Neural cell (in vitro differentiated cells): Measurements from ENCODE around the gene DGKB. TPM values are rescaled to one million over a fixed set of nuclear protein-coding genes. Genes with fewer than 3 reads are reported as not detected.

Experiments
- H2AFZ ChIP-seq: fragments of 200-600, 300-800 bp; sonication (generic), shearing (Covaris generic); 2 replicates; pipeline ENCODE4 v1.6.0; 2014; ENCODE audit warnings: low read depth, mild to moderate bottlenecking, antibody characterized with exemption, low read length, moderate library complexity
- H3F3A ChIP-seq: fragments of 200-600 bp; shearing (Covaris generic); 2 replicates; pipeline ENCODE4 v1.6.1; 2016; ENCODE audit warnings: mild to moderate bottlenecking, moderate library complexity, mixed read lengths, antibody characterized with exemption, low read length; ENCODE audit not compliant: insufficient read depth, poor library complexity, severe bottlenecking
- H3K27ac ChIP-seq: fragments of 200-600, 300-800 bp; sonication (generic), shearing (Covaris generic); 2 replicates; pipeline ENCODE4 v1.5.1; 2014; ENCODE audit warnings: mild to moderate bottlenecking, low read length, moderate library complexity
- H3K27me3 ChIP-seq: fragments of 300-800, 200-600 bp; sonication (generic), shearing (Covaris generic); 2 replicates; pipeline ENCODE4 v1.6.0; 2014; ENCODE audit warnings: mild to moderate bottlenecking, low read depth, low read length, moderate library complexity; ENCODE audit not compliant: insufficient read depth
- H3K36me3 ChIP-seq: fragments of 300-800, 200-600 bp; sonication (generic), shearing (Covaris generic); 2 replicates; pipeline ENCODE4 v1.5.1; 2014; ENCODE audit warnings: mild to moderate bottlenecking, antibody characterized with exemption, low read length, moderate library complexity; ENCODE audit not compliant: insufficient read depth
- H3K4me2 ChIP-seq: fragments of 300-800, 200-600 bp; sonication (generic), shearing (Covaris generic); 2 replicates; pipeline ENCODE4 v1.6.0; 2014; ENCODE audit warnings: mild to moderate bottlenecking, low read length
- H3K4me3 ChIP-seq: fragments of 300-800, 200-600 bp; sonication (generic), shearing (Covaris generic); 2 replicates; pipeline ENCODE4 v1.5.1; 2014; ENCODE audit warnings: mild to moderate bottlenecking, low read length, moderate library complexity
- H3K79me2 ChIP-seq: fragments of 200-600 bp; shearing (Covaris generic); replicated peaks from 2 replicates; pipeline ENCODE4 v1.6.0; 2014; ENCODE audit warnings: mild to moderate bottlenecking, low read length, moderate library complexity; ENCODE audit not compliant: insufficient read depth
- H3K9ac ChIP-seq: fragments of 300-800, 200-600 bp; sonication (generic), shearing (Covaris generic); 2 replicates; pipeline ENCODE4 v1.6.1; 2016; ENCODE audit warnings: mild to moderate bottlenecking, low read length, mixed read lengths
- H3K9me2 ChIP-seq: fragments of 200-600 bp; shearing (Covaris generic); 2 replicates; pipeline ENCODE4 v1.6.1; 2016; ENCODE audit warnings: mild to moderate bottlenecking, low read length, mixed read lengths; ENCODE audit not compliant: insufficient read depth
- H3K9me3 ChIP-seq: fragments of 200-600, 300-800 bp; sonication (generic), shearing (Covaris generic); 2 replicates; pipeline ENCODE4 v1.6.1; 2016; ENCODE audit warnings: mild to moderate bottlenecking, mixed run types, low read length, moderate library complexity, mixed read lengths
- H4K20me1 ChIP-seq: fragments of 200-600 bp; shearing (Covaris generic); 2 replicates; pipeline ENCODE4 v1.6.1; 2016; ENCODE audit warnings: mild to moderate bottlenecking, mixed run types; ENCODE audit not compliant: insufficient read depth
- EP300 ChIP-seq: fragments of 450-650 bp; conservative IDR thresholded peaks from 2 replicates; pipeline ENCODE4 v1.6.1; 2014; ENCODE audit warnings: antibody characterized with exemption, mild to moderate bottlenecking, moderate library complexity; ENCODE audit not compliant: poor library complexity, severe bottlenecking
- EZH2 ChIP-seq: fragments of 200-600, 300-800 bp; shearing (Covaris generic), sonication (generic); IDR thresholded peaks from 2 replicates; pipeline ENCODE4 v1.6.1; 2014; ENCODE audit warnings: antibody characterized with exemption, low read length, borderline replicate concordance, mild to moderate bottlenecking; ENCODE audit not compliant: insufficient read depth, poor library complexity, severe bottlenecking
- MXI1 ChIP-seq: fragments of 450-650 bp; conservative IDR thresholded peaks from 2 replicates; pipeline ENCODE4 v1.6.1; 2014; ENCODE audit warnings: antibody characterized with exemption, mild to moderate bottlenecking; ENCODE audit not compliant: poor library complexity, severe bottlenecking
- POLR2AphosphoS5 ChIP-seq: IDR thresholded peaks from 2 replicates; pipeline ENCODE4 v1.6.1; 2012
- RAD21 ChIP-seq: fragments of 450-650 bp; conservative IDR thresholded peaks from 2 replicates; pipeline ENCODE4 v1.6.1; 2014; ENCODE audit warnings: antibody characterized with exemption, mild to moderate bottlenecking, moderate library complexity
- SMC3 ChIP-seq: fragments of 450-650 bp; conservative IDR thresholded peaks from 2 replicates; pipeline ENCODE4 v1.6.1; 2014; ENCODE audit warnings: antibody characterized with exemption, mild to moderate bottlenecking, moderate library complexity; ENCODE audit not compliant: poor library complexity
- TAF1 ChIP-seq: IDR thresholded peaks from 2 replicates; pipeline ENCODE4 v1.6.1; 2012; ENCODE audit warnings: low read depth
- polyA plus RNA-seq: library from polyadenylated mRNA; depleted of rRNA; stranded (reverse); fragments of >200 nt; gene quantifications from 2 replicates; pipeline ENCODE4 v1.2.3, GENCODE V29; 2014
- TF ChIP-seq, protein P1 (sequence below): IDR thresholded peaks from 2 replicates; pipeline ENCODE4 v1.6.1; 2012; ENCODE audit warnings: borderline replicate concordance
- TF ChIP-seq, protein P2 (sequence below): fragments of 450-650 bp; IDR thresholded peaks from 2 replicates; pipeline ENCODE4 v1.5.1; 2014; ENCODE audit warnings: antibody characterized with exemption, mild to moderate bottlenecking, moderate library complexity; ENCODE audit not compliant: poor library complexity, severe bottlenecking

The DGKB gene
- polyA plus RNA-seq, 1 donor from 2014 or later, result 0.20 TPM

DNA sequence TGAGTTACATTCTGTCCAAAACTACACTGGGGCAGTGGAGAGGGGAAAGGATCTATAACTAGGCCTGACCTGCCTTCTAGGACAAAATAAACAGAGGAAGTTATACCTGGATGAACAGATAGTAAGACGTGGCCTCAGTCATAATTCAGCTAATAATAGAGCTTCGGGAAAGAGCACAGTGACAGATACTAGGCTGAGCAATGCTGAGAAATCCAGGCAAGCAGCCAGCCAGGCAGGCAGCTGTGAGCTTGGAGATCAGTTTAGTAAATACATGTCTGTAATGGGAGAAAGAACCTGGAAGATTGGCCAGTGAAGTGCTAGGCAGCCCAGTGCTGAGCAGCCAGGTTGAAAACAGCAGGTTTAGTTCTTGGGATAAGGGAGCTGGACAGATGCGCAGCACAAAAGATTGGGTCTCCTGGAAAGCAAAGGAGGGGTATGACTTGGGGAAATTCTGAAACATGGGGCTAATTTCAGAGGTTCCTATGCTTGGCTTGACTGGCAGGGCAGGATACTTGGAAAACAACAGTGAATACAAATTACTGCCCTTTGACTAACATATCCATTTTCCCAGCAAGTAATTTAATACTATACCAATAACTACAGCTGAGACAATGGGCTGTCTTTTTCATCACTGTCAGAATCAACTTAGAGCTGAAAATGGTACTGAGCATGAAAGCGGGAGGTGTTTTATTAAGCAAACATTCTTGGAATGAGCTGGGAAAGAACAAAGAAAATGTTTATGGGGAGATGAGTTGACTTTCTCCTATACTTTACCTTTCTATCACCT, 140.8 kb downstream of the DGKB start:
- no peaks in the 10 kb centered on the region for H4K20me1 ChIP-seq
- H3K79me2 ChIP-seq, result no peaks in the 10 kb centered on the region
- TF ChIP-seq EP300 (peak; percentile 52), MXI1 (no peak), POLR2AphosphoS5 (peak; percentile 25)
- TF ChIP-seq, protein P1, sequence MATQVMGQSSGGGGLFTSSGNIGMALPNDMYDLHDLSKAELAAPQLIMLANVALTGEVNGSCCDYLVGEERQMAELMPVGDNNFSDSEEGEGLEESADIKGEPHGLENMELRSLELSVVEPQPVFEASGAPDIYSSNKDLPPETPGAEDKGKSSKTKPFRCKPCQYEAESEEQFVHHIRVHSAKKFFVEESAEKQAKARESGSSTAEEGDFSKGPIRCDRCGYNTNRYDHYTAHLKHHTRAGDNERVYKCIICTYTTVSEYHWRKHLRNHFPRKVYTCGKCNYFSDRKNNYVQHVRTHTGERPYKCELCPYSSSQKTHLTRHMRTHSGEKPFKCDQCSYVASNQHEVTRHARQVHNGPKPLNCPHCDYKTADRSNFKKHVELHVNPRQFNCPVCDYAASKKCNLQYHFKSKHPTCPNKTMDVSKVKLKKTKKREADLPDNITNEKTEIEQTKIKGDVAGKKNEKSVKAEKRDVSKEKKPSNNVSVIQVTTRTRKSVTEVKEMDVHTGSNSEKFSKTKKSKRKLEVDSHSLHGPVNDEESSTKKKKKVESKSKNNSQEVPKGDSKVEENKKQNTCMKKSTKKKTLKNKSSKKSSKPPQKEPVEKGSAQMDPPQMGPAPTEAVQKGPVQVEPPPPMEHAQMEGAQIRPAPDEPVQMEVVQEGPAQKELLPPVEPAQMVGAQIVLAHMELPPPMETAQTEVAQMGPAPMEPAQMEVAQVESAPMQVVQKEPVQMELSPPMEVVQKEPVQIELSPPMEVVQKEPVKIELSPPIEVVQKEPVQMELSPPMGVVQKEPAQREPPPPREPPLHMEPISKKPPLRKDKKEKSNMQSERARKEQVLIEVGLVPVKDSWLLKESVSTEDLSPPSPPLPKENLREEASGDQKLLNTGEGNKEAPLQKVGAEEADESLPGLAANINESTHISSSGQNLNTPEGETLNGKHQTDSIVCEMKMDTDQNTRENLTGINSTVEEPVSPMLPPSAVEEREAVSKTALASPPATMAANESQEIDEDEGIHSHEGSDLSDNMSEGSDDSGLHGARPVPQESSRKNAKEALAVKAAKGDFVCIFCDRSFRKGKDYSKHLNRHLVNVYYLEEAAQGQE, result peak; percentile 36
- H3K4me2 ChIP-seq, result no peak overlapping the region
- no peaks in the 10 kb centered on the region for H3F3A ChIP-seq
- no peaks in the 10 kb centered on the region for H3K27me3 ChIP-seq
- H3K9me2 ChIP-seq, result peaks cover 3% of the 10 kb centered on the region
- H3K36me3 ChIP-seq, result no peaks in the 10 kb centered on the region
- peak overlapping the region; percentile 3 for H3K4me3 ChIP-seq
- H3K9ac ChIP-seq, result no peak overlapping the region
- H3K9me3 ChIP-seq, result no peaks in the 10 kb centered on the region
- H3K27ac ChIP-seq, result peak overlapping the region; percentile 43
- peak overlapping the region; percentile 15 for H2AFZ ChIP-seq

DNA sequence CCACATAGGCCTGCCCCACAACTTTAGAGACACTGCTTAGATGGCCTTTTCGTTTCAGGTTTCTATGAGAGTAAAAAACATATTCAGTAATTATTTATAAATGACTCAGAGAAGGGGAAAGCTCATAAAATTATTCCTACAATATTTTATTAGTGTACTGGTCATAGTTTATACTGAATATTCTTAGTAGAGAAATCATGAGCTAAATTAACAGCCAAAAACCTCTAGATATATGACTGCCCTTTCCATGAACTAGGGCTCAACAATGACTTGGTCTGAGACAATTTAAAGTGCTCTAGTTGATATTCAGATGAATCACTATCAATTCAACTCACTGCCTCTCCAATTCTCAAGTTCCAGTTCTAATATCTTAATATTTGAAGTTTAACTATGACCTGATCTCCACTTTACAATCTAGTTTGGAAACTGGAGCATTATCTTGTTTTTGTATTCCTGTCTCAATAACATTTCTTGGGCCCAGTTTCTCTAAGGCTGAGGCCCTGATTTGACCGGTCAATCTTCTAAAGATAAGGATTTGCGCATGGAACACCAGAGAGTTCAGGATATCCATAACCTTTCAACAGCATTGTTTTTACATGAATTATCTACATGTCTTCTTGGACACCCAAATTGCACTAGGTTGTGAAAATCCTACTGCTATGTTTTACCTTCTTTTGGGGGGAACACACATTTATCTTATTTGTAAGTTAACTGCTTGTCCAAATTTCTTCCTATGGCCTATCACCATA, 141.6 kb downstream of the DGKB start:
- Histone ChIP-seq H3K9me3 (no peaks in the 10 kb centered on the region), H3K9me2 (peaks cover 3% of the 10 kb centered on the region), H3K4me3 (no peak overlapping the region), H3K36me3 (no peaks in the 10 kb centered on the region), H2AFZ (peak overlapping the region; percentile 4), H3K9ac (no peak overlapping the region), H4K20me1 (no peaks in the 10 kb centered on the region), H3F3A (no peaks in the 10 kb centered on the region), H3K27me3 (no peaks in the 10 kb centered on the region), H3K27ac (peak overlapping the region; percentile 43), H3K4me2 (no peak overlapping the region), H3K79me2 (no peaks in the 10 kb centered on the region)
- TF ChIP-seq SMC3 (no peak), EZH2 (no peak), POLR2AphosphoS5 (no peak), TAF1 (no peak), RAD21 (no peak), EP300 (no peak)
- TF ChIP-seq, protein P2, sequence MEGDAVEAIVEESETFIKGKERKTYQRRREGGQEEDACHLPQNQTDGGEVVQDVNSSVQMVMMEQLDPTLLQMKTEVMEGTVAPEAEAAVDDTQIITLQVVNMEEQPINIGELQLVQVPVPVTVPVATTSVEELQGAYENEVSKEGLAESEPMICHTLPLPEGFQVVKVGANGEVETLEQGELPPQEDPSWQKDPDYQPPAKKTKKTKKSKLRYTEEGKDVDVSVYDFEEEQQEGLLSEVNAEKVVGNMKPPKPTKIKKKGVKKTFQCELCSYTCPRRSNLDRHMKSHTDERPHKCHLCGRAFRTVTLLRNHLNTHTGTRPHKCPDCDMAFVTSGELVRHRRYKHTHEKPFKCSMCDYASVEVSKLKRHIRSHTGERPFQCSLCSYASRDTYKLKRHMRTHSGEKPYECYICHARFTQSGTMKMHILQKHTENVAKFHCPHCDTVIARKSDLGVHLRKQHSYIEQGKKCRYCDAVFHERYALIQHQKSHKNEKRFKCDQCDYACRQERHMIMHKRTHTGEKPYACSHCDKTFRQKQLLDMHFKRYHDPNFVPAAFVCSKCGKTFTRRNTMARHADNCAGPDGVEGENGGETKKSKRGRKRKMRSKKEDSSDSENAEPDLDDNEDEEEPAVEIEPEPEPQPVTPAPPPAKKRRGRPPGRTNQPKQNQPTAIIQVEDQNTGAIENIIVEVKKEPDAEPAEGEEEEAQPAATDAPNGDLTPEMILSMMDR, result no peak
- TF ChIP-seq, protein P1, result no peak
